Loucy (cell line): ENCODE measurements around the gene TINCR.

ENCODE experiments used
- H2AFZ ChIP-seq: fragments of 200-600 bp; sonication (generic); 2 replicates; pipeline ENCODE4 v1.6.0; 2016; ENCODE audit warnings: antibody characterized with exemption, mild to moderate bottlenecking, low read length, moderate library complexity
- H3F3A ChIP-seq: fragments of 200-600 bp; 2 replicates; pipeline ENCODE4 v1.6.0; 2016; ENCODE audit warnings: antibody characterized with exemption, low read depth, mild to moderate bottlenecking
- H3K27me3 ChIP-seq: fragments of 200-600 bp; sonication (generic); 2 replicates; pipeline ENCODE4 v1.6.1; 2014; ENCODE audit warnings: low read length, mild to moderate bottlenecking; ENCODE audit not compliant: insufficient read depth, poor library complexity, severe bottlenecking
- H3K36me3 ChIP-seq: fragments of 200-600 bp; sonication (generic); 2 replicates; pipeline ENCODE4 v1.6.1; 2016; ENCODE audit warnings: low read length; ENCODE audit not compliant: insufficient read depth
- H3K4me1 ChIP-seq: fragments of 200-600 bp; sonication (generic); 2 replicates; pipeline ENCODE4 v1.5.1; 2014; ENCODE audit warnings: low read length, mild to moderate bottlenecking; ENCODE audit not compliant: insufficient read depth, poor library complexity, severe bottlenecking
- H3K4me2 ChIP-seq: fragments of 200-600 bp; sonication (generic); 2 replicates; pipeline ENCODE4 v1.6.0; 2014; ENCODE audit warnings: antibody characterized with exemption, low read length, low read depth, mild to moderate bottlenecking; ENCODE audit not compliant: poor library complexity, severe bottlenecking
- H3K4me3 ChIP-seq: fragments of 200-600 bp; sonication (generic); 2 replicates; pipeline ENCODE4 v1.5.1; 2014; ENCODE audit warnings: low read length, mild to moderate bottlenecking, mixed read lengths; ENCODE audit not compliant: poor library complexity, severe bottlenecking
- H3K79me2 ChIP-seq: fragments of 200-600 bp; sonication (generic); 2 replicates; pipeline ENCODE4 v1.6.1; 2014; ENCODE audit warnings: low read length; ENCODE audit not compliant: insufficient read depth
- H3K9ac ChIP-seq: fragments of 200-600 bp; sonication (generic); 2 replicates; pipeline ENCODE4 v1.6.0; 2014; ENCODE audit warnings: mild to moderate bottlenecking, low read depth, low read length, moderate library complexity; ENCODE audit not compliant: poor library complexity, severe bottlenecking
- H3K9me2 ChIP-seq: fragments of 200-600 bp; sonication (generic); replicated peaks from 2 replicates; pipeline ENCODE4 v1.6.1; 2016; ENCODE audit warnings: low read depth, low read length, mixed read lengths
- H3K9me3 ChIP-seq: fragments of 200-600 bp; sonication (generic); 2 replicates; pipeline ENCODE4 v1.6.1; 2014; ENCODE audit warnings: mild to moderate bottlenecking, antibody characterized with exemption, low read length, low read depth; ENCODE audit not compliant: insufficient read depth
- H4K20me1 ChIP-seq: fragments of 200-600 bp; sonication (generic); 2 replicates; pipeline ENCODE4 v1.6.0; 2014; ENCODE audit warnings: antibody characterized with exemption, low read length, mild to moderate bottlenecking; ENCODE audit not compliant: insufficient read depth, poor library complexity, severe bottlenecking
- EZH2phosphoT487 ChIP-seq: fragments of 200-600 bp; IDR thresholded peaks from 2 replicates; pipeline ENCODE4 v1.6.1; 2018; ENCODE audit warnings: antibody characterized with exemption, mild to moderate bottlenecking, moderate library complexity, borderline replicate concordance
- TF ChIP-seq, protein P1 (sequence below): fragments of 200-600 bp; sonication (generic); conservative IDR thresholded peaks from 2 replicates; pipeline ENCODE4 v1.5.1; 2014; ENCODE audit warnings: mild to moderate bottlenecking, antibody characterized with exemption, low read length

The TINCR gene

DNA sequence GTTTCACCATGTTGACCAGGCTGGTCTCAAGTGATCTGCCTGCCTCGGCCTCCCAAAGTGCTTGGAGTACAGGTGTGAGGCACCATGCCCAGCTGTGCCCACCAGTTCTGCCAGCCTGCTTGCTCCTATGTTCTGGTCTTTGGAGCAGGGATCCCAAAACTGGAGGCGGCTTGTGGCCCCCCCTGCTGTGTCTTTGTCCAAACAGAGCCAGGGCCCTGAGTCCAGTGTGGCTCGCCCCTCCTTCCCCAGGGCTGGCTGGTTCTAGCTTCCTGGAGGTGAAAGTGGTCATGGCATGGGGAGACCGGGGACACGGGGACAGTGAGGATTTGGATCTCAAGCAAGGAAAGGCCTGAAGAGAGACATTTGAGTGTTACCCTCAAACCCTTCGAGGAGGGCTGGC, 11.5 kb upstream of the TINCR start:
- Histone ChIP-seq H2AFZ (no peak overlapping the region), H3K4me1 (peaks cover 16% of the 10 kb centered on the region), H3K4me2 (no peak overlapping the region), H3K9me3 (no peaks in the 10 kb centered on the region), H3K9ac (peak overlapping the region; percentile 56), H4K20me1 (no peaks in the 10 kb centered on the region), H3K36me3 (peaks cover under 1% of the 10 kb centered on the region; the same call in 1 of the 2 replicates), H3K79me2 (no peaks in the 10 kb centered on the region), H3K27me3 (no peaks in the 10 kb centered on the region), H3K4me3 (no peak overlapping the region), H3K9me2 (no peaks in the 10 kb centered on the region), H3F3A (no peaks in the 10 kb centered on the region)
- TF ChIP-seq, protein P1, sequence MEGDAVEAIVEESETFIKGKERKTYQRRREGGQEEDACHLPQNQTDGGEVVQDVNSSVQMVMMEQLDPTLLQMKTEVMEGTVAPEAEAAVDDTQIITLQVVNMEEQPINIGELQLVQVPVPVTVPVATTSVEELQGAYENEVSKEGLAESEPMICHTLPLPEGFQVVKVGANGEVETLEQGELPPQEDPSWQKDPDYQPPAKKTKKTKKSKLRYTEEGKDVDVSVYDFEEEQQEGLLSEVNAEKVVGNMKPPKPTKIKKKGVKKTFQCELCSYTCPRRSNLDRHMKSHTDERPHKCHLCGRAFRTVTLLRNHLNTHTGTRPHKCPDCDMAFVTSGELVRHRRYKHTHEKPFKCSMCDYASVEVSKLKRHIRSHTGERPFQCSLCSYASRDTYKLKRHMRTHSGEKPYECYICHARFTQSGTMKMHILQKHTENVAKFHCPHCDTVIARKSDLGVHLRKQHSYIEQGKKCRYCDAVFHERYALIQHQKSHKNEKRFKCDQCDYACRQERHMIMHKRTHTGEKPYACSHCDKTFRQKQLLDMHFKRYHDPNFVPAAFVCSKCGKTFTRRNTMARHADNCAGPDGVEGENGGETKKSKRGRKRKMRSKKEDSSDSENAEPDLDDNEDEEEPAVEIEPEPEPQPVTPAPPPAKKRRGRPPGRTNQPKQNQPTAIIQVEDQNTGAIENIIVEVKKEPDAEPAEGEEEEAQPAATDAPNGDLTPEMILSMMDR, result no peak
- TF ChIP-seq EZH2phosphoT487, result no peak

DNA sequence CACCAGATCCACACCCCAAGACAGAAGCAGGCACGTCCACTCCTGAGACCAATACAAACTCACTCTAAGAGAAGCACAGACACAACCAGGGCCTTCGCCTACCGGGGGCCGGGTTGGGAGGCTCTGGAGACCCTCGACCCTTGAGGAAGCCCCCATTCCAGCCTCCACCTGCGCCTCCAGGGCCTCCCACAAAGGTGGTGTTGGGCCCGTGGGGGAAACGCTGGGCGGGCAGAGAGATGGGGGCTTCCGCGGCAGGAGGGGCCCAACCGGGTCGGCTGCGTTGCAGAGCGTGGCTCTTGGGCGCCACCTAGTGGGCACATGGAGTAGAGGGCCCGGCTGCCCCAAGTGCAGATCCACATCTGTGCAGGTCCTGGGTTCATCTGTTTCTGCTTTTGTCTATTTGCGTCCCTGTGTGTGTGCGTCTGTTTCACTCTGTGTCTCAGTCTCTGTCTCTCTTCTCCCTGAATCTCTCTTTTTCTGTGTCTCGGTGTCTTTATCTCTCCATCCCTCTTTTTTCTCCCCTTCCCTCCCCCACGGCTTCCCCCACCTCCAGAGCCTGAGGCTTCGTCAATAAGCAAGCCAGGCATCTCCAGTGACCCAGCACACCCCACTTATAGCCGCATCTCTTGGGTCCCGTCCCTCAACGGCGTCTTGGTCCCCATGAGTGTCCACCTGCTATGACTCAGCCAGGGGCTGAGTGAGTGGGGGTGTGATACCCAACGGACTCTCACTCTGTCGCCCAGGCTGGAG, 10.5 kb upstream of the TINCR start:
- peak overlapping the region; percentile 27 for H3K4me3 ChIP-seq
- no peaks in the 10 kb centered on the region for H3K27me3 ChIP-seq
- H3K9me2 ChIP-seq, result no peaks in the 10 kb centered on the region
- H3K9ac ChIP-seq, result peak overlapping the region; percentile 37
- H3K9me3 ChIP-seq, result no peaks in the 10 kb centered on the region
- H4K20me1 ChIP-seq, result no peaks in the 10 kb centered on the region
- no peaks in the 10 kb centered on the region for H3K79me2 ChIP-seq
- no peaks in the 10 kb centered on the region for H3K36me3 ChIP-seq
- H2AFZ ChIP-seq, result peak overlapping the region; percentile 17; the same call in 1 of the 2 replicates
- H3F3A ChIP-seq, result no peaks in the 10 kb centered on the region
- peaks cover 16% of the 10 kb centered on the region for H3K4me1 ChIP-seq
- H3K4me2 ChIP-seq, result peak overlapping the region; percentile 60
- TF ChIP-seq EZH2phosphoT487, result no peak
- TF ChIP-seq, protein P1, result peak; percentile 87

DNA sequence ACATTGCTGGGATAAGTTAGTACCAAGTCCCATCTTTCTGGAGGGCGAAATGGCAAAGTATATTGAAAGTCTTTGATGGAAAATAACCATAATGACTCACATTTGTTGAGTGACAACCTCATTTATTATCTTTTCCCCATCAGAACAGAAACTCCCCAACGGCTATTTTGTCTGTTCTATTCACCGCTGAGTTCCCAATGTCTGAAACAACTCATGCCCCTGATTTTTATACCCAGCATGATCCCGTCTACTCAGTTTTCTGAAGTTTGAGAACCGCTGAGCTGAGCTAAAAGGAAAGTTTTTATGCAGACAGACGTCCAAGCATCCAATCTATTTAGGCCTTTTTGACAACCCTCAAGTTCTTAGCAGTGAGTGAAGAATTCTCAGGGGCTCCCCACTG, 7.8 kb upstream of the TINCR start:
- Histone ChIP-seq H3K4me2 (no peak overlapping the region), H2AFZ (no peak overlapping the region), H3K4me1 (peaks cover 15% of the 10 kb centered on the region), H3K9me3 (no peaks in the 10 kb centered on the region), H3K9me2 (no peaks in the 10 kb centered on the region), H3K4me3 (no peak overlapping the region), H3K36me3 (no peaks in the 10 kb centered on the region), H3K79me2 (no peaks in the 10 kb centered on the region), H4K20me1 (no peaks in the 10 kb centered on the region), H3K27me3 (no peaks in the 10 kb centered on the region), H3F3A (no peaks in the 10 kb centered on the region), H3K9ac (no peak overlapping the region)
- TF ChIP-seq EZH2phosphoT487, result no peak
- TF ChIP-seq, protein P1, result no peak
